H7 (cell line): ENCODE results near the gene SPTBN4. TPM values are rescaled to one million over a fixed set of nuclear protein-coding genes. Genes with fewer than 3 reads are reported as not detected.
A peak's percentile ranks its signal among the peaks of the same experiment; 100 is the strongest.

Experiments used
- DNase-seq: peaks from one replicate; pipeline ENCODE4 v3.0.0; 2012
- H3K27me3 ChIP-seq: 2 replicates; pipeline ENCODE4 v1.6.0; 2011; ENCODE audit warnings: mild to moderate bottlenecking, low read length; ENCODE audit not compliant: control insufficient read depth, insufficient read depth
- H3K36me3 ChIP-seq: replicated peaks from 2 replicates; pipeline ENCODE4 v1.5.1; 2011; ENCODE audit warnings: low read length; ENCODE audit not compliant: control insufficient read depth, insufficient read depth
- H3K4me3 ChIP-seq: 2 replicates; pipeline ENCODE4 v1.5.1; 2011; ENCODE audit warnings: low read depth, mild to moderate bottlenecking, control low read depth, low read length, moderate library complexity; ENCODE audit not compliant: insufficient read depth
- total RNA-seq: library from RNA; depleted of rRNA; stranded (reverse); fragments of >200 nt; shearing (Covaris generic); gene quantifications from 2 replicates; pipeline ENCODE4 v1.2.3, GENCODE V29; 2014

The SPTBN4 gene
- total RNA-seq, 1 experiment from 2014 or later, result 1.1 TPM

DNA sequence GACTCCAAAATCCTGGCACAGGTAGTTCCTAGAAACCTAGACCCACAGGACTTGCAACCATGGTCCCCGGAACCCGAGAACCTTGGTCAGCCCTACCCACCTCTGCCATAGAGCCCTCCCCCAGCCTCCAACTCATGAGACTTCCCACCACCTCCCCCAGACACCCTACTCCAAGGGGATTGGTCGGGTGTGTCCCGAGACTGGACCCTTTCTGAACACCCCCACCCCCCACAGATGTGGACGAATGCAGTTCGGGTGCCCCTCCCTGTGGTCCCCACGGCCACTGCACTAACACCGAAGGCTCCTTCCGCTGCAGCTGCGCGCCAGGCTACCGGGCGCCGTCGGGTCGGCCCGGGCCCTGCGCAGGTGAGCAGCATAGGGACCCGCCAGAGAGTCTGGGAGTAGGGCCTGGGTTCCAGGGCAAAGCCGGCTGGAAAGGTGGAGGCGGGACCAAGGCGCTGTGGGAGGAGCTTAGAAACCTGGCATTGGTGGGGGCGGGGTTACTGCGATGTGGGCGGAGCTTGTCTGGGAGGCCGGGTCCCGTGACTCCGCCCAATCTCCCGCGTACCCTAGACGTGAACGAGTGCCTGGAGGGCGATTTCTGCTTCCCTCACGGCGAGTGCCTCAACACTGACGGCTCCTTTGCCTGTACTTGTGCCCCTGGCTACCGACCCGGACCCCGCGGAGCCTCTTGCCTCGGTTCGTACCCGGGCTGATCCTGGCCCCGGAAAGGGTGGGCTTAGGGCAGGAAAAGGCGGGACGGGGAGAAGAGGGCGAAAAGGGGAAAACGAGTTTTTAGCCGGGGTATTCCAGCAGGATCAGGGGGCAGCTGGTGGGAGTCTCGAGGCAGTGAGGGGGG is 146.3 kb downstream of the SPTBN4 start:
- peaks cover 40% of the 10 kb centered on the region for H3K27me3 ChIP-seq
- peaks cover 2% of the 10 kb centered on the region for H3K36me3 ChIP-seq
- peak overlapping the region; percentile 84 for H3K4me3 ChIP-seq
- DNase-seq, result peak; percentile 98

DNA sequence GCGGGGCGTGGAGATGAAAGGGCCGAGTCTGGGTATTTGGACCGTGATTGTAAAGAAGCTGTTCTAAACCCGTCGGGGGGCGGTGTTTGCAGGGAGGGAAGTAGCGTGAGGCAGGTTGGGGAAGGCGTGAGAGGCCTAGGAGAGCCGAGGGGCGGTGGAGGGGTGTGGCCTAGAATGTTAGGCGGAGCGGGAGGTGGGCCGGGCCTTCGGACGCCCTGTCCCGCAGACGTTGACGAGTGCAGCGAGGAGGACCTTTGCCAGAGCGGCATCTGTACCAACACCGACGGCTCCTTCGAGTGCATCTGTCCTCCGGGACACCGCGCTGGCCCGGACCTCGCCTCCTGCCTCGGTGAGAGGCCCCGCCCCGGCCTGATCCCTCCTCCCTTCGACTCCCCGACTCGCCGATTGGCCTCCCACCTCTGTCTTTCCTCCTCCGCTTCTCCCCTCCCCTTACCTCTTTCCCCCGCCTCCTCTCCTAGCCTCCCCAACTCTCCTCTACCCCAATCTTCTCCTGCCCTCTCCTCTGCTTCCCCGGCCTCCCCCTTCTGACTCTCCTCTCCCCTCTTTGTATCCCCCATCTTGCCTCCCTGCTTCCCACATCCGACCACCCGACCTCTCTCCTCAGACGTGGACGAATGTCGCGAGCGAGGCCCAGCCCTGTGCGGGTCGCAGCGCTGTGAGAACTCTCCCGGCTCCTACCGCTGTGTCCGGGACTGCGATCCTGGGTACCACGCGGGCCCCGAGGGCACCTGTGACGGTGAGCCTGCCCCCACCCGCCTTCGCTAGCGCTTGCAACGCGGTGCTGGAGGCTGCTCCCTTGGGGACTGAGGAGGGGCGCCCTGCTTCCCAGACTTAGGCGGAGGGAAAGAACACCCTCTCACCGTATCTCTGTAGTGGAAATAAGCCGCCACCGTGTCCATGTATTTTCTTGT is 147.2 kb downstream of the SPTBN4 start:
- H3K36me3 ChIP-seq, result peaks cover 2% of the 10 kb centered on the region
- H3K27me3 ChIP-seq, result peaks cover 32% of the 10 kb centered on the region
- peak overlapping the region; percentile 84 for H3K4me3 ChIP-seq
- peak; percentile 97 for DNase-seq

DNA sequence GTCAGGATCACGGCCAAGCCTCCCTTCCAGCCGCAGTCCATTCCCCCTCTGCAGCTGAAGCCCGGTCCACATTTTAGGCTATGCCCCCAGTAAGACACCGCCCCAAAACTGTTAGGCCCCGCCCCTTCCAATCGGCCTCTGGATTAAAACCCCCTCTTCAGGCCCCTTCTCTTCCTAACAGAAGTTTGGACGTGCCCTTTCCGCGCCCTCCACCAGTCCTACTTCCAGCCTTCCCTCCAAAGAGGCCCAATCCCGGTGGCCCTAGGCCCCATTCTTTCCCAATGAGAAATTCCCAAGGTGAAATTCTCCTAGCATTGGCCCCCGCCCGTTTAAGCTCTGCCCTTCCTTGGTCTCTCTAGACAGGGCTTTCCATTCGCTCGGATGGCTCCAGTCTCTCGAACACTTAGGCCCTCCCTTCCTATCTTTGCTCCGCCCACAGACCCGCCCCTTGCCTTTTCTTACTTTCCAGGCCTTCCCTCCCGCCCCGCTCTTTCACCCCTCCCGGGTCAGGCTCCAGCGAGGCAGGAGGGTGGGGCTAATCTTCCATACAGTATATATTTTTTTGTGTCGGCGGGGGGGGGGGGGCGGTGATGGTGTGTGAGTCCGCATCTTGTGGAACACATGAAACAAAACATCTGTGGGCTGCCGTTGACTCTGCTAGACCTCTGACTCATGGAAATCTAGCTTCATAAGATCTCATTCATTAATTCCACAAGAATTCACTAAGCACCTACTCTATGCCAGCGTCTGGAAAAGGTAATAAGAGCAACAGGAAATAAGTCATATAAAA is 148.0 kb downstream of the SPTBN4 start:
- H3K27me3 ChIP-seq, result peaks cover 24% of the 10 kb centered on the region
- DNase-seq, result peak; percentile 96

DNA sequence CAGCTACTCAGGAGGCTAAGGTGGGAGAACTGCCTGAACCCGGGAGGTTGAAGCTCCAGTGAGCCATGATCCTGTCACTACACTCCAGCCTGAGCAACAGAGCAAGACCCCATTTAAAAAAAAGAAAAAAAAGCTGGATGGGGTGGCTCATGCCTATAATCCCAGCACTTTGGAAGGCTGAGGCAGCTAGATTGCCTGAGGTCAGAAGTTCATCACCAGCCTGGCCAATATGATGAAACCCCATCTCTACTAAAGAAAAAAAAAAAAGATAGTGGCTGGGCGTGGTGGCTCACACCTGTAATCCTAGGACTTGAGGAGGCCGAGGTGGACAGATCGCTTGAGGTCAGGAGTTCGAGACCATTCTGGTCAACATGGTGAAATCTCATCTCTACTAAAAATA is 149.4 kb downstream of the SPTBN4 start:
- no peak for DNase-seq
- Histone ChIP-seq H3K4me3 (no peak overlapping the region), H3K36me3 (peaks cover 12% of the 10 kb centered on the region), H3K27me3 (peaks cover 14% of the 10 kb centered on the region)

More for the DNA sequence above, 148.0 kb downstream of the SPTBN4 start:
- Histone ChIP-seq H3K4me3 (peak overlapping the region; percentile 84), H3K36me3 (peaks cover 11% of the 10 kb centered on the region)

DNA sequence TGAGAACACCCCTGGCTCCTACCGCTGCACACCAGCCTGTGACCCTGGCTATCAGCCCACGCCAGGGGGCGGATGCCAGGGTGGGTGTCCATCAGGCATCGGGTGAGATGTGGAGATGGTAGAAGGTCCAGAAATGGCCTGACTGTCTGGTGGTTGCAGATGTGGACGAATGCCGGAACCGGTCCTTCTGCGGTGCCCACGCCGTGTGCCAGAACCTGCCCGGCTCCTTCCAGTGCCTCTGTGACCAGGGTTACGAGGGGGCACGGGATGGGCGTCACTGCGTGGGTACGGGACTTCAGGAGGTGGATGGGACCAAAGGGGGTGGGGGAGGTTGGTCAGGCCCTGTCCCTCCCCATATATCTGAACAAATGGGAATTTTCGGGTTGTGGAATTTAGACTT is 150.1 kb downstream of the SPTBN4 start:
- Histone ChIP-seq H3K36me3 (peaks cover 15% of the 10 kb centered on the region), H3K27me3 (peaks cover 8% of the 10 kb centered on the region), H3K4me3 (no peak overlapping the region)
- no peak for DNase-seq

DNA sequence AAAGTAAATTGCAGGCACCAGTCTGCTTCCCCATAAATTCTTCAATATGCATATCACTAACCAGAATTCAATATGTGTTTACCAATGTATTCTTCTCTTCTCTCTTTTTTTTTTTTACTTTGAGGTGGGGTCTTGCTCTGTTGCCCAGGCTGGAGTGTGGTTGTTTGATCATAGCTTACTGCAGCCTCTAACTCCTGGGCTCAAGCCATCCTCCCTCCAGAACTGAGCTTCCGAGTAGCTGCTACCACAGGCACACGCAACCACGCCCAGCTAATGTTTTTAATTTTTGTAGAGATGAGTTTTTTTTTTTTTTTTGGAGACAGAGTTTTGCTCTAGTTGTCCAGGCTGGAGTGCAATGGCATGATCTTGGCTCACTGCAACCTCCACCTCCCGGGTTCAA is 151.2 kb downstream of the SPTBN4 start:
- H3K27me3 ChIP-seq, result no peaks in the 10 kb centered on the region
- no peak overlapping the region for H3K4me3 ChIP-seq
- no peak for DNase-seq
- peaks cover 17% of the 10 kb centered on the region for H3K36me3 ChIP-seq

DNA sequence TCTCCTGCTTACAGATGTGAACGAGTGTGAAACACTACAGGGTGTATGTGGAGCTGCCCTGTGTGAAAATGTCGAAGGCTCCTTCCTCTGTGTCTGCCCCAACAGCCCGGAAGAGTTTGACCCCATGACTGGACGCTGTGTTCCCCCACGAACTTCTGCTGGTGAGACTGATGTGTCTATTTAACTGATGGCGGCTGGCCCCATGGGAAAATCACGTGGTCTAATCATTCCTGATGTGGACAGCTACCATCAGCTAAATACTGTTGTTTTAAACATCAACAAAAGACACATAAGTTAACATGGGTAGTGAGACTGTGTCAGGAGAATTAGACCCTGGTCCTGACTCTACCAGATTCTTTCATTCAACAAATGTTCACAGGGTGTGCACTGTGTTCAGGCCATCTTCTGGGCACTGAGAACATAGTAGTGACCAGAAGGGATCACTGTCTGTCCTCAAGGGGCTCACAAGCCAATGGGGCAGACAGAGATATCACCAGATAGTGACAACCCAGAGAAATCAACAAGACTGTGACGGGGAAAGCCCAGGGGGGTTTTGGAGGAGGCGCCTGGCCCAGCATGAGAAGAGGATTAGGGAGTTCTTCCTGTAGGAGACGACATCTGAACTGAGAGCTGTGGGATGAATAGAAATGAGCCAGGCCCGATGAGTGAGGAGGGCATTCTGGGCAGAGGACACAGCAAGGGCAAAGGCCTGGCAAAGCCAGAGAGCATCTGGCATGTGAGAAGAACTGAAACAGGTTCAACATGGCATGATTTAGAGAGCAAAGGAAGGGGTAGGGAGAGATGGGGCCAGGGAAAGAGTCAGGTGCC is 152.7 kb downstream of the SPTBN4 start:
- H3K36me3 ChIP-seq, result peaks cover 17% of the 10 kb centered on the region
- no peak overlapping the region for H3K4me3 ChIP-seq
- H3K27me3 ChIP-seq, result no peaks in the 10 kb centered on the region
- no peak for DNase-seq

DNA sequence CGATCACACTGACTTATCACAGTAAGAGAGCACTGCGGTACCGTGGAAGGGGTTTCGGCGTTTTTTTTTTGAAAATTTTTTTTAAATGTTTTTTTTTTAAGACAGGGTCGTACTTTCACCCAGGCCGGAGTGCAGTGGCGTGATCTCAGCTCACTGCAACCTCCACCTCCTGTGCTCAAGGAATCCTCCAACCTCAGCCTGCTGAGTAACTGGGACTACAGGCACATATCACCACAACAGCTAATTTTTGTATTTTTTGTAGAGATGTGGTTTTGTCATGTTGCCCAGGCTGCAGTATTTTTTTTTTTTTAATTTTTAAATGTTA is 153.3 kb downstream of the SPTBN4 start:
- peaks cover 20% of the 10 kb centered on the region for H3K36me3 ChIP-seq
- no peak overlapping the region for H3K4me3 ChIP-seq
- no peak for DNase-seq
- no peaks in the 10 kb centered on the region for H3K27me3 ChIP-seq

DNA sequence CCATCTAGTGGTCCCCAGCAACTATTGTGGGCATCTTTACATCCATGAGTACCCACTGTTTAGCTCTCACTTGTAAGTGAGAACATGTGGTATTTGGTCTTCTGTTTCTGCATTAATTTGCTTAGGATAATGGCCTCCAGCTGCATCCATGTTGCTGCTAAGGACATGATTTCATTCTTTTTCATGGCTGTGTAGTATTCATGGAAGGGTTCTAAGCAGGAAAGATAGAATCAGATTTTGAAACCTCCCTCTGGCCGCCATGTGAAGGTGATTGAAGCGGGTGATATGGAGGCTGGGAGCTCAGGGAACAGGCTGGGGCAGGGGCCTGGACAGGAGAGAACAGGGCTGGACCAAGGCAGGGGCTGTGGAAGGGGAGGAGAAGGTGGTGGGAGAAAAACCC is 154.5 kb downstream of the SPTBN4 start:
- H3K36me3 ChIP-seq, result peaks cover 21% of the 10 kb centered on the region
- H3K4me3 ChIP-seq, result no peak overlapping the region
- no peaks in the 10 kb centered on the region for H3K27me3 ChIP-seq
- no peak for DNase-seq

DNA sequence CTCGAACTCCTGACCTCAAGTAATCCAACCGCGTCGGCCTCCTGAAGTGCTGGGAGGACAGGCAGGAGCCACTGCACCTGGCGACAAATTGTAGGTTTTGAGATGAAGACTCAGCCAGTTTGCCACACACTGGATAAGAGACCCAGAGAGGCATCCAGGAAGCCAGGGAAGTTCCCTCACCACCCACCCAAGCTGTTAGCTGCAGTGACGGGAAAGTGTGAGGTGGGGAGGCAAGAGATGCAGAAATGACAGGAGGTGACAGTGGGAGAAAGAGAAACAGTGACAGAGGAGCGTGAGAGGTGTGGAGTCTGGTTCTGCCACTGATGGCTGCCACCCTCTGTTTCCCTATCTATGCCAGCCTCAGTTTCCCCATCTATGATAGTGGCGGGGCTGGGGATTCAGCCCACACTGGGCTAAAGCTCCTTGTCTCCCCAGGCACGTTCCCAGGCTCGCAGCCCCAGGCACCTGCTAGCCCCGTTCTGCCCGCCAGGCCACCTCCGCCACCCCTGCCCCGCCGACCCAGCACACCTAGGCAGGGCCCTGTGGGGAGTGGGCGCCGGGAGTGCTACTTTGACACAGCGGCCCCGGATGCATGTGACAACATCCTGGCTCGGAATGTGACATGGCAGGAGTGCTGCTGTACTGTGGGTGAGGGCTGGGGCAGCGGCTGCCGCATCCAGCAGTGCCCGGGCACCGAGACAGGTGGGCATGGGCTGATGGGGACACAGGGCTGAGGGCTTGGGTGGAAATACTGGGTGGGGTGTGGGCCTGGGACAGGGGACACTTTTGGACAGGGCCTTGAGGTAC is 155.4 kb downstream of the SPTBN4 start:
- H3K36me3 ChIP-seq, result peaks cover 22% of the 10 kb centered on the region
- no peak overlapping the region for H3K4me3 ChIP-seq
- no peaks in the 10 kb centered on the region for H3K27me3 ChIP-seq
- DNase-seq, result peak; percentile 41

DNA sequence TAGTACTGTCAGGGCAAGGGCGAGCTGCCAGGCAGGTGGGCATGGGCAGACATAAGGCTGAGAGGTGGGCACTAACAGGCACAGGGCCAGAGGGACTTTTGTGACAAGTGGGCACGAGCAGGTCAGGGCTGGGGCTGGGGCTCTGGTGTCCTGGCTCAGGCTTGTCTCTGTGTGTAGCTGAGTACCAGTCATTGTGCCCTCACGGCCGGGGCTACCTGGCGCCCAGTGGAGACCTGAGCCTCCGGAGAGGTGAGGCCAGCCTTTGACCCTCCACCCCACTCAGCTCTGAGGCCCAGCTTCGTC is 155.9 kb downstream of the SPTBN4 start:
- H3K4me3 ChIP-seq, result no peak overlapping the region
- DNase-seq, result peak; percentile 38
- peaks cover 22% of the 10 kb centered on the region for H3K36me3 ChIP-seq
- no peaks in the 10 kb centered on the region for H3K27me3 ChIP-seq

DNA sequence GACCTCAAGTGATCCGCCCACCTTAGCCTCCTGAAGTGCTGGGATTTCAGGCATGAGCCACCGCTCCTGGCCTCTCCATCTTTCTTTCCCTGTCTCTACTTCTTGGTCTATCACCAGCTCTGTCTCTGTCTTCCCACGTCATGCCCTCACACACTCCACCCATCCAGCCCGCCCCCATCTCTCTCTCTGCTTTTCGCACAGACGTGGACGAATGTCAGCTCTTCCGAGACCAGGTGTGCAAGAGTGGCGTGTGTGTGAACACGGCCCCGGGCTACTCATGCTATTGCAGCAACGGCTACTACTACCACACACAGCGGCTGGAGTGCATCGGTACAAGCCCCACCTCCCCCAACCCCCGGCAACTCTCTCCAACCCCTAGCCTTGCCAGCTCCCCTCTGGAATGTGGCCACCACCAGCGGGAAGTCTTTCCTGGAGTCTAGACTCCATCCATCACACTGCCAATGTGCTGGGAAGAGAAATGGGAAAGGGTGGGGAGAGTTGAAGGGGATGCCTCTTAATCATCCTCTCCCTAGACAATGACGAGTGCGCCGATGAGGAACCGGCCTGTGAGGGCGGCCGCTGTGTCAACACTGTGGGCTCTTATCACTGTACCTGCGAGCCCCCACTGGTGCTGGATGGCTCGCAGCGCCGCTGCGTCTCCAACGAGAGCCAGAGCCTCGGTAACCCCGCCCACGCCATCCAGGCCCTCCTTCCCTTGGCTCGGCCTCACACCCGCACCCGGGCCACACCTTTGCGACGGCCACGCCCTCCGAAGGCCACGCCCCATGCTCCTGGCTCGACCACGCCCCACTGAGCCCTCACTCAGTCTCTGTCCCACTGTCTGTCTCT is 156.8 kb downstream of the SPTBN4 start:
- H3K4me3 ChIP-seq, result peak overlapping the region; percentile 15
- peaks cover 22% of the 10 kb centered on the region for H3K36me3 ChIP-seq

More for the DNA sequence above, 156.8 kb downstream of the SPTBN4 start:
- no peaks in the 10 kb centered on the region for H3K27me3 ChIP-seq
- DNase-seq, result peak; percentile 100
